Activated CD8-positive, alpha-beta memory T cell treated with anti-CD3 and anti-CD28 coated beads, Interleukin-2, amount 50 U/mL, for 1 hour (primary cell): ENCODE results near the gene PDE9A.

Experiments
- DNase-seq: peaks from one replicate; pipeline ENCODE4 v3.0.0-alpha.2; 2020; ENCODE audit errors: extremely low read depth

Gene PDE9A

GRCh38 chr21:42657676-42658319 is 4.4 kb downstream of the PDE9A start:
- no peak for DNase-seq

DNA sequence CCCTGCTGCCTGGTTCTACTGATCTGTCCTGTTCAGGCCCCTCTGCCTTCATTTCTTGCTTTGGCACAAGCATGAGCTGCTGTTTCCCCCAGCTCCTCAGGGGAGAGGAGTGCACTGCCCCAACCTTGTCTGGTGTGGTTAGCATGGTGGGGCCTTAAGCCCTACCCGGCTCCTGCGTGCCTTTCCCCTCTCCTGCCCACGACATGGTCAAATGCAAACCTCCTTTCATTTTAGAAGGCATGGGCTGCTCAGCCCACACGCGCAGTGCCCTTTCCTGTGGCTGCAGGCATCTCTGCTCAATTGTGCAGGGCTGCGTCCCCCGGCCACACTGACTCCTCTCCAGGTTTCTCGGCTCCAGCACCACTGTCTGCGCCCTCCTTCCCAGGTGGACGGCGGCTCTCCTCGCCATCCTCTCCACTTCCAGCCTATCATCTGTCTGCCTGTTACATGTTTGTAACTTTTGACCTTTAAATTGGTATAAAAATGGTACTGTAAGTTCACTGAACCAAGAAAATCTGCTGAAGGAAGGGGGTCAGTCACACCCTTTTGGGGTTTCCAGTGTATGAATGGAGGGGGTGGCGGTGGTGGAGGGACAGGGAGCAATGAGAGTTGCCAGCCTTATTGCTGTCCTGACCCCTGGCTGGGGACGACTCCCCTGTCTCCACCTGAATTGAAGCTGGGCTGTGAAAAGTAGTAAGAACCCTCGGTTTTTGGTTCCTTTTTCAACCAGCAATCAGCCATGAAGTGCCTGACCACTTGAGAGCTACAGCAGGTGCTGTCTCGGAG is 5.1 kb downstream of the PDE9A start:
- DNase-seq, result no peak

DNA sequence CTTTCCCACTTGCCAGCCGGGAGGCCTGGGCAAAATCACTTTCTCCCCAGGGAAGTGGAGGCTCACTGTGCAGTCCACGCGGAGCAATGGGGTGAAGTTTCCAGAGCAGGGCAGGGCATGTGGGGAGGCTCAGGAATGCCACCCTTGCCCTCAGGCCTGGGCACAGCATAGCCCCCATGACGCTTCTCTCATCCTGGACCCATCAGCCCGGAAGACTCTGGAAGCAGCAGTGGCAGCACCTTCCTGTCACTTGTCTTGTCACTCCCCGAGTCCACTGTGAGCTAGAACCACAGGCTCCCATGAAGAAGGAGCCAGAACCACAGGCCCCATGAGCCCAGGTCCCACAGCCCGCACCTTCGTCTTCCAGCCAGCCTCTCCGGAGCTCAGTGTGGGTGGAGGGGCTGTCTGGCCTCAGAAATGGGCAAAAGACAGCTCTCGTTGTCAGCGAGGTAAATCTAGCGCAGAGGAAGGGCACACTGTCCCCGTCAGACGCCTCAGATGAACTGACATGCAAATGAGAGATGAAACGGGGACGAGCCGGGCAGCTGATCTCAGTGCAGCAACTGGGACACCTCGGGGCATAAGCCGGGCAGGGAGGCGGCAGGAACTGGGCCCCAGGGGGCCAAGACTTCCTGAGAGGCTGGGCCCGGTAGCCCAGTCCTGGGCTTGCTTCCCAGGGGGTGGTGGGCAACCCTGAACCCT is 6.1 kb downstream of the PDE9A start:
- DNase-seq, result no peak

- DNase-seq, result no peak
Observed at GRCh38 chr21:42660118-42660470, 6.7 kb downstream of the PDE9A start.

DNA sequence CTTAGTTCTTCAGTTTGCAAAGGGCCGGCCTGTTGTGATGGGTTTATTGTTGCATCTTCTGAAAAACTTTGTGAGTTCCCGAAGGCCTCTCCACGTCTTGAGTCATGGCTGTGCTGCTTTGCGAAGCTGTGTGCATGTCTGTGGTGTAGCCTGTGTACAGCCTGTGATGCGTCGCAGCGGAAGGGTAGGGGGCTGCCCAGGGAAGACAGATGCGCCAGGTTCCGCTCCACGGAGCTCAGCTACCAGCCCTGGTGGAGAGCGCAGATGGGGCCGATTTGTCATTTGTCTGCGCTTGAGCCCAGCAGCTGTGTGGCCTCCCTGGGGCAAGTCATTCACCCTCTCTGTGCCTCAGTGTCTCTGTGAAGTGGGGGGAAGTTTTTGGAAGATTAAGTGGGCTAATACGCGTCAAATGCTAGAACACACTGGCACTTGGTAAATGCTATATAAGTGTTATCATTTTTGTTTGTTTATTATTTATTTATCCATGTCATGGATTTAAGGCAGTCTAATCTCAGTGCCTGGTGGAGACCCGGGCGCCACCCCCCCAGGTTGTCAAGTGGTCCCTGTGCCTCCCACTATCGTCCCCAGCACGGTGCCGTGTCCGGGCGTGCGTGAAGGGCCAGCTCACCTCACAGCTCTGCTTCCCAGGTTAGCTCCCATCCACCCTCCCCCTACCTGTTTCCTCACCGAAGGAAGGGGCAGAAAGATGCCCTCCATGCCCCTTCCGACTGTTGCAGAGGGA is 8.4 kb downstream of the PDE9A start:
- no peak for DNase-seq

DNA sequence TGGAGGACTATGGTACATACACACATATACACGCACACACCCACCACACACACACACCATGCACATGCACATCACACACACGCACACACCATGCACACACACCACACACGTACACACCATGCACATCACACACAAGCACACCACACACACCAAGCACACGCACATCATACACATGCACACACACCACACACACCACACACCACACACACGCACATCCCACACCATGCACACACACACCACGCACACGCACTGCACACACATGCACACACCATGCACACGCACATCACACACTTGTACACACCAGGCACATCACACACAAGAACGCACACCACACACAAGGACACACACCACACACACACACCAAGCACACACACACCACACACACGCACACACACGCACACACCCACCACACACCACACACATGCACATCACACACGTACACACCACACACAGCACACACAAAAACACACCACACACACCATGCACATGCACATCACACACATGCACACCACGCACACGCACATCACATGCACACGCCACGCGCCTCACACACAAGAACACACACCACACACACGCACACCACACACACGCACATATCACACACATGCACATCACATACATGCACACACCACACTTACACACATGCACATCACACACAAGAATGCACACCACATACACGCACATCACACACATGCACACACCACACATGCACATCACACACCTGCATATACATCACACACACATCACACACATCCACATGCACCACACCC is 9.2 kb downstream of the PDE9A start:
- no peak for DNase-seq

- no peak for DNase-seq
Observed at GRCh38 chr21:42663200-42663750, 9.9 kb downstream of the PDE9A start.

GRCh38 chr21:42663860-42664535 is 10.6 kb downstream of the PDE9A start:
- no peak for DNase-seq

GRCh38 chr21:42664614-42665013 is 11.2 kb downstream of the PDE9A start:
- DNase-seq, result no peak

DNA sequence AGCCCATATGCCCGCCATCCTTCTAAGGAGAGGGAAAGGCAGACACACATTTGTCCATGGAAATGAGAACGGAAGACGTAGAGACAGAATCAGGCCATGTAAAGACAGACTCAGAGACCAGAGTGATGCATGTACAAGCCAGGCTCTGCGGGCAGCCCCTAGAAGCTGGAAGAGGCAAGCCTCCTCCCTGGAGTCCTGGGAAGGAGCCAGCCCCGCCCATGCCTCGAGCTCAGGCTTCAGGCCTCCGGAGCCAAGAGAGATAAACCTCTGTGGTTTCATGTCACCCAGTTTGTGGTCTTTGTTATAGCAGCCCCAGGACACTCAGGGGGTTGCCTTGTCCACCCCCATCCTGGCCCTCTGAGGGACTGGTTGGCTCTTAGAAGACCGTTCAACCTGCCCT is 11.6 kb downstream of the PDE9A start:
- no peak for DNase-seq

- DNase-seq, result no peak
Observed at GRCh38 chr21:42665484-42665883, 12.1 kb downstream of the PDE9A start.

DNA sequence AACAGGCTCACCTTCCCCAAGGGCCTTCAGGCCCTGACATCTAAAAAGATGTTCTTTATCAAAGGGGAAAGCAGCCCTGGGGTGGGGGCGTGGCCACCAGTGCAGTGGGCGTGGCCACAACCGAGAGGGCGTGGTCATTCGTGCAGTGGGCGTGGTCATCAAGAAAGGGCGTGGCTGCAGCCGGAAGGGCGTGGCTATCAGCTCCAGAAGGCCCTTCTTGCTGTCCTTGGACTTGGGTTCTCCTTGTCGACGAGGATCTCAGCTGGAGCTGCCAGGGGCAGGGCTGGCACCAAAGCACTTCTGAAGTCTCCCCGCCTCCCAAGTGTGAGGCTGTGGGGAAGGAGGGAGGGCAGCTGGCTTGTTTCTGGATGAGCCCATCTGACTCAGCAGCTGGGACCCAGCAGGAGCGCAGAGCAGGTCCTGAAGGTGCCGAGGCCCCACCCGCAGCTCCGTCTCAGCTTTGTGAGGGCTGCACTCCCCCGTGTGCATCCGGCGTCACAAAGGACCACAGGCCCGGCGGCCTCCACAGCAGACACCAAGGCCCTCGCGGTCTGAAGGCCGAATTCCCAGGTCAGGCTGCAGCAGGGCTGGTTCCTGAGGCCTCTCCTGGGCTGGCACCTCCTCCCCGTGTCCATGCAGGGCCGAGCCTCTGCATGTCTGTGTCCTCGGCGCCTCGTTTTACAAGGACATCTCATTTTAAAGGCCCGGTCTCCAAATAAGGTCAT is 12.8 kb downstream of the PDE9A start:
- no peak for DNase-seq

- no peak for DNase-seq
Observed at GRCh38 chr21:42666925-42667324, 13.5 kb downstream of the PDE9A start.

GRCh38 chr21:42668298-42668992 is 15.0 kb downstream of the PDE9A start:
- no peak for DNase-seq

- no peak for DNase-seq
Observed at GRCh38 chr21:42669041-42669440, 15.6 kb downstream of the PDE9A start.

GRCh38 chr21:42670058-42670880 is 16.8 kb downstream of the PDE9A start:
- DNase-seq, result no peak

DNA sequence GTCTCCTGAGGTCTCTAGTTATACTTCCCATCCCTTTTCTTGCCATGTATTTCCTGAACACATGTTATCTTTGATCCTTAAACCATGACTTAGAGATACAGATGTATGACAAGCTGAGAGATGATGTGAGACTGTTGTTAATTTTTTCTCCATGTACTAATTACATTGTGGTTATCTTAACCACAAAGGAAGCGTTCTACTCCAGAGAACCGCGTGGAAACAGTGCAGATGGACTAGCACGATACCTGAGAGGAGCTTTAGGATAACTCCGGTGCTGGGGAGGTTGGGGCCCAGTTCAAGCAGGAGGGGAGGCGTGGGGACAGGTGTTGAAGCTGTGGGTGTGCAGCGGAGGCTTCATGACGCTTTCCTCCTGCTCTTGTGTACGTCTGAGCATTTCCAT is 17.5 kb downstream of the PDE9A start:
- DNase-seq, result no peak

- DNase-seq, result no peak
Observed at GRCh38 chr21:42671778-42672593, 18.6 kb downstream of the PDE9A start.
